Nephron progenitor cell (in vitro differentiated cells): ENCODE results near the gene RAC2.
A peak's percentile ranks its signal among the peaks of the same experiment; 100 is the strongest.

ENCODE experiments used
- DNase-seq: peaks from one replicate; pipeline ENCODE4 v3.0.0; 2021
- H3K27ac Mint-ChIP-seq: 2 replicates; pipeline ENCODE4 v1.8.0; 2021; ENCODE audit warnings: mild to moderate bottlenecking, moderate library complexity, mixed read lengths
- H3K27me3 Mint-ChIP-seq: 2 replicates; pipeline ENCODE4 v1.8.0; 2021; ENCODE audit warnings: mild to moderate bottlenecking, low read depth, mixed read lengths; ENCODE audit not compliant: poor library complexity
- H3K36me3 Mint-ChIP-seq: 2 replicates; pipeline ENCODE4 v1.8.0; 2021; ENCODE audit warnings: low read depth, mixed read lengths
- H3K4me1 Mint-ChIP-seq: 2 replicates; pipeline ENCODE4 v1.8.0; 2021; ENCODE audit warnings: mixed read lengths
- H3K4me3 Mint-ChIP-seq: 2 replicates; pipeline ENCODE4 v1.8.0; 2021; ENCODE audit warnings: mild to moderate bottlenecking, moderate library complexity, mixed read lengths
- H3K9me3 Mint-ChIP-seq: 2 replicates; pipeline ENCODE4 v1.8.0; 2021; ENCODE audit warnings: mild to moderate bottlenecking, moderate library complexity, mixed read lengths
- CTCF ChIP-seq: fragments of 200-600 bp; sonication (generic); IDR thresholded peaks from 2 replicates; pipeline ENCODE4 v1.5.0; 2021; ENCODE audit warnings: antibody characterized with exemption

Gene RAC2

GRCh38 chr22:37195921-37196320 is 48.1 kb downstream of the RAC2 start:
- no peak for DNase-seq
- peaks cover 11% of the 10 kb centered on the region for H3K36me3 Mint-ChIP-seq
- no peak overlapping the region for H3K4me3 Mint-ChIP-seq
- peaks cover 42% of the 10 kb centered on the region for H3K4me1 Mint-ChIP-seq
- H3K27ac Mint-ChIP-seq, result no peak overlapping the region
- H3K27me3 Mint-ChIP-seq, result no peaks in the 10 kb centered on the region
- TF ChIP-seq CTCF, result no peak
- H3K9me3 Mint-ChIP-seq, result peaks cover 25% of the 10 kb centered on the region

- no peak overlapping the region for H3K4me3 Mint-ChIP-seq
- H3K36me3 Mint-ChIP-seq, result peaks cover 18% of the 10 kb centered on the region
- no peak for DNase-seq
- peak overlapping the region; percentile 34 for H3K27ac Mint-ChIP-seq
- H3K9me3 Mint-ChIP-seq, result peaks cover 32% of the 10 kb centered on the region
- H3K27me3 Mint-ChIP-seq, result no peaks in the 10 kb centered on the region
- peaks cover 42% of the 10 kb centered on the region for H3K4me1 Mint-ChIP-seq
- TF ChIP-seq CTCF, result no peak
Measured at GRCh38 chr22:37194750-37195149, 49.3 kb downstream of the RAC2 start.

GRCh38 chr22:37193629-37194191 is 50.4 kb downstream of the RAC2 start:
- Mint-ChIP-seq H3K27ac (peak overlapping the region; percentile 33), H3K9me3 (peaks cover 32% of the 10 kb centered on the region), H3K4me1 (peaks cover 52% of the 10 kb centered on the region), H3K27me3 (no peaks in the 10 kb centered on the region), H3K36me3 (peaks cover 22% of the 10 kb centered on the region), H3K4me3 (no peak overlapping the region)
- TF ChIP-seq CTCF, result no peak
- DNase-seq, result peak; percentile 51

GRCh38 chr22:37192741-37193140 is 51.3 kb downstream of the RAC2 start:
- H3K9me3 Mint-ChIP-seq, result peaks cover 32% of the 10 kb centered on the region
- DNase-seq, result no peak
- H3K4me1 Mint-ChIP-seq, result peaks cover 55% of the 10 kb centered on the region
- peaks cover 22% of the 10 kb centered on the region for H3K36me3 Mint-ChIP-seq
- TF ChIP-seq CTCF, result no peak
- H3K27me3 Mint-ChIP-seq, result no peaks in the 10 kb centered on the region
- H3K27ac Mint-ChIP-seq, result no peak overlapping the region
- no peak overlapping the region for H3K4me3 Mint-ChIP-seq

- DNase-seq, result no peak
- peaks cover 56% of the 10 kb centered on the region for H3K4me1 Mint-ChIP-seq
- no peak overlapping the region for H3K27ac Mint-ChIP-seq
- H3K4me3 Mint-ChIP-seq, result no peak overlapping the region
- no peaks in the 10 kb centered on the region for H3K27me3 Mint-ChIP-seq
- TF ChIP-seq CTCF, result no peak
- peaks cover 32% of the 10 kb centered on the region for H3K9me3 Mint-ChIP-seq
- H3K36me3 Mint-ChIP-seq, result peaks cover 22% of the 10 kb centered on the region
Measured at GRCh38 chr22:37192204-37192603, 51.9 kb downstream of the RAC2 start.

- no peak for TF ChIP-seq CTCF
- no peak overlapping the region for H3K27ac Mint-ChIP-seq
- DNase-seq, result no peak
- peaks cover 32% of the 10 kb centered on the region for H3K9me3 Mint-ChIP-seq
- H3K27me3 Mint-ChIP-seq, result no peaks in the 10 kb centered on the region
- no peak overlapping the region for H3K4me3 Mint-ChIP-seq
- peaks cover 22% of the 10 kb centered on the region for H3K36me3 Mint-ChIP-seq
- peaks cover 56% of the 10 kb centered on the region for H3K4me1 Mint-ChIP-seq
Measured at GRCh38 chr22:37190262-37190780, 53.7 kb downstream of the RAC2 start.
